Spleen (tissue), 7 donors: ENCODE results near the gene CTAGE6.

Experiments
- POLR2A ChIP-seq, 3 donors: fragments of 450-650 bp; IDR thresholded peaks; one replicate each; pipeline ENCODE4 v1.5.1; 2017; ENCODE audit warnings: antibody characterized with exemption in 3 of 3, mild to moderate bottlenecking in 1 of 3
- POLR2AphosphoS5 ChIP-seq, 3 donors: sonication (generic); formaldehyde crosslinking; IDR thresholded peaks; one replicate each; pipeline ENCODE4 v1.5.1; 2017; ENCODE audit warnings: antibody characterized with exemption in 3 of 3
- TF ChIP-seq, protein P1 (sequence below), 11 experiments: fragments of 200-600 bp in 7 of 11; fragments of 450-650 bp in 4 of 11; sonication (generic) in 4 of 11; IDR thresholded peaks in 8 of 11; conservative IDR thresholded peaks in 3 of 11; 1 replicate in 7 of 11; 2 replicates in 4 of 11; pipeline versions ENCODE4 v1.4.0 to v1.8.0; 2016 to 2021; ENCODE audit warnings: antibody characterized with exemption in 11 of 11, inconsistent platforms in 4 of 11, mild to moderate bottlenecking in 1 of 11
- donor health status: DM: no; HTN: no; CAD: no; lungs with moderate emphysema.
- donor health status: DM: no; HTN: no; CAD: no.
- donor health status: DM: no; HTN: no; CAD: no.

DNA sequence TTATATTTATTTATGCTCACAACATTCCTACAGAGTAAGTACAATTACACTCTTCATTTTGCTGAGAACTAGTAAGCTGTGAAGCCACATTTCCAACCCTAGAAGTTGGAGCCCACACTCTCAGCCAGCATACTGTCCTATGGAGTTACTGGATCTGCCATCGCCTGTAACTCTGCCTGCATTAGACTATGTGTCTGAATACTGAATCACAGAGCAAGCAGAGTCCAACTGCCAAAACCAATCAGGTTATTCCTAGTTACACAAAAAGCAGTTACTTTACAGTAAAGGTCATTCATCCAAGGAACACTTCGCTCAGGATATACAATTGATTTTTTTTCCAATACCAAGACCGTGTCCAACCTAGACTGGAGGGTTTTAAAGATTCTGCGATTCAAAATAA, 21.5 kb downstream of the CTAGE6 start:
- TF ChIP-seq, protein P1, sequence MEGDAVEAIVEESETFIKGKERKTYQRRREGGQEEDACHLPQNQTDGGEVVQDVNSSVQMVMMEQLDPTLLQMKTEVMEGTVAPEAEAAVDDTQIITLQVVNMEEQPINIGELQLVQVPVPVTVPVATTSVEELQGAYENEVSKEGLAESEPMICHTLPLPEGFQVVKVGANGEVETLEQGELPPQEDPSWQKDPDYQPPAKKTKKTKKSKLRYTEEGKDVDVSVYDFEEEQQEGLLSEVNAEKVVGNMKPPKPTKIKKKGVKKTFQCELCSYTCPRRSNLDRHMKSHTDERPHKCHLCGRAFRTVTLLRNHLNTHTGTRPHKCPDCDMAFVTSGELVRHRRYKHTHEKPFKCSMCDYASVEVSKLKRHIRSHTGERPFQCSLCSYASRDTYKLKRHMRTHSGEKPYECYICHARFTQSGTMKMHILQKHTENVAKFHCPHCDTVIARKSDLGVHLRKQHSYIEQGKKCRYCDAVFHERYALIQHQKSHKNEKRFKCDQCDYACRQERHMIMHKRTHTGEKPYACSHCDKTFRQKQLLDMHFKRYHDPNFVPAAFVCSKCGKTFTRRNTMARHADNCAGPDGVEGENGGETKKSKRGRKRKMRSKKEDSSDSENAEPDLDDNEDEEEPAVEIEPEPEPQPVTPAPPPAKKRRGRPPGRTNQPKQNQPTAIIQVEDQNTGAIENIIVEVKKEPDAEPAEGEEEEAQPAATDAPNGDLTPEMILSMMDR (IDR thresholded peaks at IDR 0.05 in 8 of 11, conservative IDR thresholded peaks at IDR 0.05 in 3 of 11): no peak
- no peak for TF ChIP-seq POLR2A (IDR thresholded peaks at IDR 0.05)
- TF ChIP-seq POLR2AphosphoS5 (IDR thresholded peaks at IDR 0.05): no peak
